Measurements from ENCODE around the gene LIMK1.

Gene LIMK1

GRCh38 chr7:74048999-74049599 lies 34.5 kb upstream of the LIMK1 start:
- Histone ChIP-seq H3K4me3 (ENCODE audit: low read depth, low read length) (no peak overlapping the region), H3K9me3 (no peaks in the 10 kb centered on the region), H3K36me3 (no peaks in the 10 kb centered on the region), H3K27me3 (no peaks in the 10 kb centered on the region), H3K4me1 (peaks cover 17% of the 10 kb centered on the region)
- no peak for DNase-seq
- no peak for TF ChIP-seq CTCF (IDR thresholded peaks at IDR 0.05; ENCODE audit: low read depth, low read length)

GRCh38 chr7:74049997-74050798 lies 33.4 kb upstream of the LIMK1 start:
- Histone ChIP-seq H3K4me3 (ENCODE audit: low read depth, low read length) (no peak overlapping the region), H3K36me3 (no peaks in the 10 kb centered on the region), H3K27me3 (no peaks in the 10 kb centered on the region), H3K4me1 (peaks cover 6% of the 10 kb centered on the region), H3K9me3 (no peaks in the 10 kb centered on the region)
- TF ChIP-seq CTCF (IDR thresholded peaks at IDR 0.05; ENCODE audit: low read depth, low read length): no peak
- no peak for DNase-seq

- Histone ChIP-seq H3K36me3 (no peaks in the 10 kb centered on the region), H3K27me3 (no peaks in the 10 kb centered on the region), H3K4me1 (peaks cover 3% of the 10 kb centered on the region; the same call in 1 of the 2 replicates), H3K9me3 (no peaks in the 10 kb centered on the region), H3K4me3 (ENCODE audit: low read depth, low read length) (no peak overlapping the region)
- TF ChIP-seq CTCF (IDR thresholded peaks at IDR 0.05; ENCODE audit: low read depth, low read length): no peak
- no peak for DNase-seq
Measured at GRCh38 chr7:74051193-74051592, 32.4 kb upstream of the LIMK1 start.

GRCh38 chr7:74051629-74052410 lies 31.8 kb upstream of the LIMK1 start:
- H3K4me1 ChIP-seq: peaks cover 3% of the 10 kb centered on the region; the same call in 1 of the 2 replicates
- no peaks in the 10 kb centered on the region for H3K36me3 ChIP-seq
- peak; percentile 70 for DNase-seq
- peak; percentile 53 for TF ChIP-seq CTCF (IDR thresholded peaks at IDR 0.05; ENCODE audit: low read depth, low read length)
- no peak overlapping the region for H3K4me3 ChIP-seq (ENCODE audit: low read depth, low read length)
- no peaks in the 10 kb centered on the region for H3K27me3 ChIP-seq
- H3K9me3 ChIP-seq: no peaks in the 10 kb centered on the region

- H3K36me3 ChIP-seq: no peaks in the 10 kb centered on the region
- peaks cover 3% of the 10 kb centered on the region; the same call in 1 of the 2 replicates for H3K4me1 ChIP-seq
- no peaks in the 10 kb centered on the region for H3K27me3 ChIP-seq
- no peak for TF ChIP-seq CTCF (IDR thresholded peaks at IDR 0.05; ENCODE audit: low read depth, low read length)
- no peak for DNase-seq
- no peaks in the 10 kb centered on the region for H3K9me3 ChIP-seq
- no peak overlapping the region for H3K4me3 ChIP-seq (ENCODE audit: low read depth, low read length)
Measured at GRCh38 chr7:74052628-74053027, 31.0 kb upstream of the LIMK1 start.

Data from BE2C (cell line).